ENCODE measurements around the gene COPB2.

The COPB2 gene

DNA sequence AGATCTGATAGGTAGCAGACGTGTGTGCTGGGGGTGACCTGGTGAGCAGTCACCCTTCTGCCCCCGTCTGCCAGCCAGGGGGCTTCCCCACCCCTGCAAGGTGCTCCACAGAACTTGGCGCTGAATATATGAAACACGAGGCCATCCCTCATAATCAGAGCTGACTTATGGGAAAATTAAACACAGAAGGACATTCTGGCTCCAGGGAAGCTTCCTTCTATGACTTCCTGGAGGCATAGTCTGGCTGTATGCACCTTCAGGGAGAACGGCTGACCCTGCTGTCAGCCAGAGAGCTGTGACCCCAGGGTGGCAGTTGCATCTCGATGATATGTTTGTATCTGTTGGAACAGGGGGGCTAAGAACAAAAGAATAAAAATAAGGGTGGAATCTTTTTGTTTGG is 72.2 kb downstream of the COPB2 start:
- Histone ChIP-seq H3K27ac (no peak overlapping the region), H3K4me3 (no peak overlapping the region)
- no peak for DNase-seq (ENCODE audit: low spot score)
- TF ChIP-seq, protein P1, sequence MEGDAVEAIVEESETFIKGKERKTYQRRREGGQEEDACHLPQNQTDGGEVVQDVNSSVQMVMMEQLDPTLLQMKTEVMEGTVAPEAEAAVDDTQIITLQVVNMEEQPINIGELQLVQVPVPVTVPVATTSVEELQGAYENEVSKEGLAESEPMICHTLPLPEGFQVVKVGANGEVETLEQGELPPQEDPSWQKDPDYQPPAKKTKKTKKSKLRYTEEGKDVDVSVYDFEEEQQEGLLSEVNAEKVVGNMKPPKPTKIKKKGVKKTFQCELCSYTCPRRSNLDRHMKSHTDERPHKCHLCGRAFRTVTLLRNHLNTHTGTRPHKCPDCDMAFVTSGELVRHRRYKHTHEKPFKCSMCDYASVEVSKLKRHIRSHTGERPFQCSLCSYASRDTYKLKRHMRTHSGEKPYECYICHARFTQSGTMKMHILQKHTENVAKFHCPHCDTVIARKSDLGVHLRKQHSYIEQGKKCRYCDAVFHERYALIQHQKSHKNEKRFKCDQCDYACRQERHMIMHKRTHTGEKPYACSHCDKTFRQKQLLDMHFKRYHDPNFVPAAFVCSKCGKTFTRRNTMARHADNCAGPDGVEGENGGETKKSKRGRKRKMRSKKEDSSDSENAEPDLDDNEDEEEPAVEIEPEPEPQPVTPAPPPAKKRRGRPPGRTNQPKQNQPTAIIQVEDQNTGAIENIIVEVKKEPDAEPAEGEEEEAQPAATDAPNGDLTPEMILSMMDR (IDR thresholded peaks at IDR 0.05) = no peak

DNA sequence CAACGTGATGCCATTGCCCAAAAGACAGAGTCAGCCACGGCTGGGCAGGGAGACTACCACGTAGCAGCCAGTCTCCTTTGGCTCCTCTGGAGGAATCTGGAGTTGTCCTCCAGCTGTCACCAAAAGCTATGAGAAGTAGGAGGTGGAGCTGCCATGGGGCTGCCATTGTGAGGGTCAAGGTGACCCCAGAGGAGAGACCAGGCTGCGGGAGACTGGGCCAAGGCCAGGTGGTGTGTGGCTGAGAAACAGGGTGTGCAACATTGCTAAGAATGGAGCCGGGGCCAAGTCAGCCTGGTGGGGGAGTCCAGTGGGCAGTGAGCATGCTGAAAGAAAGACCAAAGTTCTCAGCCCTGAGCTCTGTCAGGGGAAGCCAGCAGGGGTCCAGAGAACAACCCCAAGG is 75.5 kb downstream of the COPB2 start:
- no peak for DNase-seq (ENCODE audit: low spot score)
- TF ChIP-seq, protein P1 (IDR thresholded peaks at IDR 0.05) = no peak
- Histone ChIP-seq H3K27ac (no peak overlapping the region), H3K4me3 (no peak overlapping the region)

DNA sequence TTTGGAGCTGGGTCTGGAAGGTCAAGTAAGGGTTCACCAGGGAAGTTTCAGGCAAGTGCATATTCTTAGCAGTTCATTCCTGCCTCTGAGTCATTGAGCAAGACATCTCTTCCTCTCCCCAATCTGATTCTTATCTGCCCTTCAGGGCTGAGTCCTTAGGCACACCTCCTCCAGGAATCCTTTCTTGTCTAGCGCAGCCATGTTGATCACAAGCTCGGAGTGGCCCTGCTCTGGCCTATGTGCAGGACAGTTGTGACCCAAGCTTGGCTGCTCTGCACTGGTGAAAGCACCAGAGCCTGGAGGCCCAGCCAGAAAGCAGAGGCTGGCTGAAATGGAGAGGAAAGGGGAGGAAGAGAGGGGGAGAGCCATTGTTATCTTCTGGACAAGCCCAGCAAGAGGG is 76.5 kb downstream of the COPB2 start:
- TF ChIP-seq, protein P1 (IDR thresholded peaks at IDR 0.05) = no peak
- no peak overlapping the region for H3K4me3 ChIP-seq
- DNase-seq (ENCODE audit: low spot score) = no peak
- H3K27ac ChIP-seq = no peak overlapping the region

DNA sequence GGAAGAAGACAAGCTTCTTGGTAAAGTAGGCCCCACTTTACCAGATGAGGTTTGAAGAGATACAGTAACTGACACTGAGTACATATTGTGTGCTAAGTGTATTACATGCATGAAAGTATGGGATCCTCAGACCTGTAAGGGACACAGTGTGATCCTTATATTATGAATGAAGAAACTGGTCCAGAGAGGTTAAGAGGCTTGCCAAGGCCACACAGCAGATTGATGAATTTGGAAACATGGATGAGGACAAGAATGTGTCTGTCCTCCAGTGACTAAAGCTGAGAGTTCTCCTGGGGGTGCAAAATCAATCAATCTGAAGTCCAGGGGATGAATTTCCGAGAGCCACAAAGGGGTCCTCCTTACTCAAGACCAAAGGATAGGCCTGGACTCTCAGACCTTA is 77.0 kb downstream of the COPB2 start:
- no peak overlapping the region for H3K4me3 ChIP-seq
- H3K27ac ChIP-seq = no peak overlapping the region
- DNase-seq (ENCODE audit: low spot score) = no peak
- TF ChIP-seq, protein P1 (IDR thresholded peaks at IDR 0.05) = no peak

DNA sequence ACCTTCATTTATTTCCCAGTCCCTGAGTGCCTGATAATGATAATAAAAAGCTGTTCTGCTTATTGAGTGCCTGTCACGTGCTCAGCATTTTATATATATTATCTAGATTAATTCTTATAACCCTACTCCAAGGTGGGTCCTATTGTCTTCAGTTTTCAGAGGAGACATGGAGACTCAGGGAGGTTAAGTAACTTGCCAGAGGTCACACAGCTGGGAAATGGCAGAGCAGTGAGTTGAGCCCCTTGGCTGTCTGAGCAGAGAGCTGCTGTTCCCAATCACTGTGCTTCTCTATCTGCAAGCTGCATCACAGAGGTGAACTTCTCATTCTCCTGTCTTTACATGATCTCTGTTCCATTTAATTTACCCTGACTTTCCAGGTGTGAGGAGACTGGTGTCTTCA is 77.9 kb downstream of the COPB2 start:
- no peak overlapping the region for H3K4me3 ChIP-seq
- no peak overlapping the region for H3K27ac ChIP-seq
- TF ChIP-seq, protein P1 (IDR thresholded peaks at IDR 0.05) = no peak
- DNase-seq (ENCODE audit: low spot score) = no peak

DNA sequence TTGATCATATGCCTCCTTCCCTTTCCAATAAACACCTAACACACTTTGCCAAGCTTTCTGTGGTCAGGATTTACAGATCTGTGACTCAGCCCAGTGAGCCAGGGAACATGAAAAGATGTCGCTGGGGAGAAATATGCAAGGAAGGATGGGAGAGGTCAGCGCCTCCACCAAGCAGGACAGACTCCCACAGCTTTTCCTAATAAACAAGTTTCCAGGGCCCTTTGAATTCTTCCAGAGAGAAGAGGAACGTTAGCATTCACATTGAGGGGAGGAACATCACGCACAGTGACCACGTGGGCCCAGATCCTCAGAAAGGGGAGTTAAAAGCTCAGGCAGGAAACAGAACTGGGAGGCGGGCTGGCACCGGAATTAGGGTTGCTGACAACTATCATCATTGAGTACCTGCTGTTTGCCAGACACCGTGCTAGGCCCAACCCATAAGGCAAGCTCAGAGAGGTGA is 78.9 kb downstream of the COPB2 start:
- Histone ChIP-seq H3K4me3 (no peak overlapping the region), H3K27ac (no peak overlapping the region)
- DNase-seq (ENCODE audit: low spot score) = no peak
- TF ChIP-seq, protein P1 (IDR thresholded peaks at IDR 0.05) = no peak

DNA sequence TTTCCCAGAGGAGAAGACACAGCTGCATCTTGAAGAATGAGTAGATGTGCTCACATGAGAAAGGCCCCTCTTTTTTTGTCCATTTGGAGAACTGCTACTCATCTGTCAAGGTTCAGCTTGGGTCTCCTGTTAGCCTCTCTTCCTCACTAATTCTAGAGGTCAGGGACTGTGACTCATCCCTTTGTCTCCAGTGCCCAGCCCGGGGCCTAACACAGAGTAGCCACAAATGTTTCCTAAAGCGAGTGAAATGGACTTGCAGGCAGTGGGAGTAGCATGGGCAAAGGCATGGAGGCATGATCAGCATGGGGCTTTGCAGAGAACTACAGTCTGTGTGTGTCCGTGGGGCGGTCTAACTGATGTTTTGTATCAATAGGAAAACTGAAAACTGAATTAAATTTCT is 79.6 kb downstream of the COPB2 start:
- no peak for DNase-seq (ENCODE audit: low spot score)
- Histone ChIP-seq H3K27ac (no peak overlapping the region), H3K4me3 (no peak overlapping the region)
- TF ChIP-seq, protein P1 (IDR thresholded peaks at IDR 0.05) = no peak
